ENCODE data around the gene TULP3. TPM values are rescaled to one million over a fixed set of nuclear protein-coding genes. Genes with fewer than 3 reads are reported as not detected.

TULP3 gene
- 42.1 TPM for polyA plus RNA-seq (2013, experiment 1 of 4)
- 42.5 TPM for polyA plus RNA-seq (2013, experiment 2 of 4)
- 30.7 TPM for polyA plus RNA-seq (2013, experiment 3 of 4)
- 35.6 TPM for polyA plus RNA-seq (2013, experiment 4 of 4)

- H3K27me3 ChIP-seq (ENCODE audit: control insufficient read depth, insufficient read depth, low read length, poor library complexity, severe bottlenecking): no peaks in the 10 kb centered on the region
- WGBS, 2 experiments: 1% methylated on average over 83 of the region's 83 CpGs
- H3K27ac ChIP-seq (ENCODE audit: insufficient read depth, low read depth, low read length, poor library complexity, severe bottlenecking): peak within 1 kb of the TSS; percentile 82
- peak within 1 kb of the TSS; percentile 94 for H3K4me3 ChIP-seq (ENCODE audit: insufficient read depth, low read depth, low read length)
- peaks cover 15% of the 10 kb centered on the region for H3K36me3 ChIP-seq (ENCODE audit: control insufficient read depth, insufficient read depth, low read length)
- H3K4me1 ChIP-seq (ENCODE audit: control insufficient read depth, insufficient read depth, low read length): peaks cover 4% of the 10 kb centered on the region
- H3K9me3 ChIP-seq (ENCODE audit: control insufficient read depth, low read length): no peaks in the 10 kb centered on the region
These were observed at the start of gene TULP3 for GRCh38 chr12:2890388-2891239. Gene TULP3 (plus strand): TSS chr12:2890891. CDS start chr12:2890948, 57 bp downstream.

GRCh38 chr12:2841056-2841650, 49.5 kb upstream of the TULP3 start:
- no peaks in the 10 kb centered on the region for H3K36me3 ChIP-seq (ENCODE audit: control insufficient read depth, insufficient read depth, low read length)
- H3K27ac ChIP-seq (ENCODE audit: insufficient read depth, low read depth, low read length, poor library complexity, severe bottlenecking): no peak overlapping the region
- 80 to 87% methylated on average over 9 of the region's 9 CpGs for WGBS, 2 experiments
- H3K4me1 ChIP-seq (ENCODE audit: control insufficient read depth, insufficient read depth, low read length): peaks cover 13% of the 10 kb centered on the region
- H3K4me3 ChIP-seq (ENCODE audit: insufficient read depth, low read depth, low read length): no peak overlapping the region
- no peaks in the 10 kb centered on the region for H3K27me3 ChIP-seq (ENCODE audit: control insufficient read depth, insufficient read depth, low read length, poor library complexity, severe bottlenecking)
- H3K9me3 ChIP-seq (ENCODE audit: control insufficient read depth, low read length): no peaks in the 10 kb centered on the region

- peaks cover 18% of the 10 kb centered on the region for H3K4me1 ChIP-seq (ENCODE audit: control insufficient read depth, insufficient read depth, low read length)
- no peaks in the 10 kb centered on the region for H3K27me3 ChIP-seq (ENCODE audit: control insufficient read depth, insufficient read depth, low read length, poor library complexity, severe bottlenecking)
- H3K36me3 ChIP-seq (ENCODE audit: control insufficient read depth, insufficient read depth, low read length): no peaks in the 10 kb centered on the region
- 91 to 94% methylated on average over 5 of the region's 5 CpGs for WGBS, 2 experiments
- no peaks in the 10 kb centered on the region for H3K9me3 ChIP-seq (ENCODE audit: control insufficient read depth, low read length)
- H3K4me3 ChIP-seq (ENCODE audit: insufficient read depth, low read depth, low read length): no peak overlapping the region
- no peak overlapping the region for H3K27ac ChIP-seq (ENCODE audit: insufficient read depth, low read depth, low read length, poor library complexity, severe bottlenecking)
These were observed 47.7 kb upstream of the TULP3 start for GRCh38 chr12:2842948-2843347.

GRCh38 chr12:2844786-2845185, 45.9 kb upstream of the TULP3 start:
- Histone ChIP-seq H3K4me3 (ENCODE audit: insufficient read depth, low read depth, low read length) (no peak overlapping the region), H3K9me3 (ENCODE audit: control insufficient read depth, low read length) (no peaks in the 10 kb centered on the region), H3K36me3 (ENCODE audit: control insufficient read depth, insufficient read depth, low read length) (no peaks in the 10 kb centered on the region), H3K27ac (ENCODE audit: insufficient read depth, low read depth, low read length, poor library complexity, severe bottlenecking) (no peak overlapping the region), H3K27me3 (ENCODE audit: control insufficient read depth, insufficient read depth, low read length, poor library complexity, severe bottlenecking) (no peaks in the 10 kb centered on the region), H3K4me1 (ENCODE audit: control insufficient read depth, insufficient read depth, low read length) (peaks cover 30% of the 10 kb centered on the region)
- WGBS, 2 experiments: 92% methylated on average over 9 of the region's 9 CpGs

- Histone ChIP-seq H3K27me3 (ENCODE audit: control insufficient read depth, insufficient read depth, low read length, poor library complexity, severe bottlenecking) (no peaks in the 10 kb centered on the region), H3K27ac (ENCODE audit: insufficient read depth, low read depth, low read length, poor library complexity, severe bottlenecking) (no peak overlapping the region), H3K4me1 (ENCODE audit: control insufficient read depth, insufficient read depth, low read length) (peaks cover 30% of the 10 kb centered on the region), H3K9me3 (ENCODE audit: control insufficient read depth, low read length) (no peaks in the 10 kb centered on the region), H3K4me3 (ENCODE audit: insufficient read depth, low read depth, low read length) (no peak overlapping the region), H3K36me3 (ENCODE audit: control insufficient read depth, insufficient read depth, low read length) (no peaks in the 10 kb centered on the region)
- 44 to 48% methylated on average over 6 of the region's 6 CpGs for WGBS, 2 experiments
These were observed 45.4 kb upstream of the TULP3 start for GRCh38 chr12:2845280-2845679.

GRCh38 chr12:2851931-2852330, 38.8 kb upstream of the TULP3 start:
- Histone ChIP-seq H3K9me3 (ENCODE audit: control insufficient read depth, low read length) (no peaks in the 10 kb centered on the region), H3K36me3 (ENCODE audit: control insufficient read depth, insufficient read depth, low read length) (no peaks in the 10 kb centered on the region), H3K4me1 (ENCODE audit: control insufficient read depth, insufficient read depth, low read length) (peaks cover 16% of the 10 kb centered on the region), H3K27ac (ENCODE audit: insufficient read depth, low read depth, low read length, poor library complexity, severe bottlenecking) (no peak overlapping the region), H3K27me3 (ENCODE audit: control insufficient read depth, insufficient read depth, low read length, poor library complexity, severe bottlenecking) (no peaks in the 10 kb centered on the region), H3K4me3 (ENCODE audit: insufficient read depth, low read depth, low read length) (no peak overlapping the region)
- 94 to 96% methylated on average over 3 of the region's 3 CpGs for WGBS, 2 experiments

- H3K4me1 ChIP-seq (ENCODE audit: control insufficient read depth, insufficient read depth, low read length): peaks cover 20% of the 10 kb centered on the region
- H3K9me3 ChIP-seq (ENCODE audit: control insufficient read depth, low read length): no peaks in the 10 kb centered on the region
- WGBS, 2 experiments: 7 to 9% methylated on average over 10 of the region's 11 CpGs
- H3K27me3 ChIP-seq (ENCODE audit: control insufficient read depth, insufficient read depth, low read length, poor library complexity, severe bottlenecking): no peaks in the 10 kb centered on the region
- peaks cover 4% of the 10 kb centered on the region for H3K36me3 ChIP-seq (ENCODE audit: control insufficient read depth, insufficient read depth, low read length)
- H3K27ac ChIP-seq (ENCODE audit: insufficient read depth, low read depth, low read length, poor library complexity, severe bottlenecking): no peak overlapping the region
- no peak overlapping the region for H3K4me3 ChIP-seq (ENCODE audit: insufficient read depth, low read depth, low read length)
These were observed 37.1 kb upstream of the TULP3 start for GRCh38 chr12:2853626-2854025.

GRCh38 chr12:2854669-2855453, 35.8 kb upstream of the TULP3 start:
- H3K27me3 ChIP-seq (ENCODE audit: control insufficient read depth, insufficient read depth, low read length, poor library complexity, severe bottlenecking): no peaks in the 10 kb centered on the region
- H3K36me3 ChIP-seq (ENCODE audit: control insufficient read depth, insufficient read depth, low read length): peaks cover 16% of the 10 kb centered on the region
- no peaks in the 10 kb centered on the region for H3K9me3 ChIP-seq (ENCODE audit: control insufficient read depth, low read length)
- 87 to 88% methylated on average over 25 of the region's 25 CpGs for WGBS, 2 experiments
- H3K4me3 ChIP-seq (ENCODE audit: insufficient read depth, low read depth, low read length): no peak overlapping the region
- H3K27ac ChIP-seq (ENCODE audit: insufficient read depth, low read depth, low read length, poor library complexity, severe bottlenecking): no peak overlapping the region
- H3K4me1 ChIP-seq (ENCODE audit: control insufficient read depth, insufficient read depth, low read length): peaks cover 19% of the 10 kb centered on the region

- Histone ChIP-seq H3K4me1 (ENCODE audit: control insufficient read depth, insufficient read depth, low read length) (peaks cover 19% of the 10 kb centered on the region), H3K36me3 (ENCODE audit: control insufficient read depth, insufficient read depth, low read length) (peaks cover 16% of the 10 kb centered on the region), H3K9me3 (ENCODE audit: control insufficient read depth, low read length) (no peaks in the 10 kb centered on the region), H3K4me3 (ENCODE audit: insufficient read depth, low read depth, low read length) (no peak overlapping the region), H3K27ac (ENCODE audit: insufficient read depth, low read depth, low read length, poor library complexity, severe bottlenecking) (no peak overlapping the region), H3K27me3 (ENCODE audit: control insufficient read depth, insufficient read depth, low read length, poor library complexity, severe bottlenecking) (no peaks in the 10 kb centered on the region)
- 91 to 93% methylated on average over 7 of the region's 7 CpGs for WGBS, 2 experiments
These were observed 35.1 kb upstream of the TULP3 start for GRCh38 chr12:2855546-2855945.

- 85 to 92% methylated on average over 3 of the region's 3 CpGs for WGBS, 2 experiments
- Histone ChIP-seq H3K9me3 (ENCODE audit: control insufficient read depth, low read length) (no peaks in the 10 kb centered on the region), H3K27me3 (ENCODE audit: control insufficient read depth, insufficient read depth, low read length, poor library complexity, severe bottlenecking) (no peaks in the 10 kb centered on the region), H3K4me3 (ENCODE audit: insufficient read depth, low read depth, low read length) (no peak overlapping the region), H3K4me1 (ENCODE audit: control insufficient read depth, insufficient read depth, low read length) (peaks cover 19% of the 10 kb centered on the region), H3K27ac (ENCODE audit: insufficient read depth, low read depth, low read length, poor library complexity, severe bottlenecking) (no peak overlapping the region), H3K36me3 (ENCODE audit: control insufficient read depth, insufficient read depth, low read length) (peaks cover 20% of the 10 kb centered on the region)
These were observed 34.6 kb upstream of the TULP3 start for GRCh38 chr12:2856051-2856450.
